BLaER1 (cell line): ENCODE results near the gene EEF1AKMT4.

Experiments
- H3K27ac ChIP-seq: shearing (Covaris generic); formaldehyde crosslinking; 2 replicates; pipeline ENCODE4 v1.8.1; 2022
- H3K27me3 ChIP-seq: shearing (Covaris generic); formaldehyde crosslinking; 2 replicates; pipeline ENCODE4 v1.8.1; 2022
- H3K36me3 ChIP-seq: shearing (Covaris generic); formaldehyde crosslinking; 2 replicates; pipeline ENCODE4 v1.8.1; 2022
- H3K4me1 ChIP-seq: shearing (Covaris generic); formaldehyde crosslinking; 2 replicates; pipeline ENCODE4 v1.8.1; 2022
- H3K4me2 ChIP-seq: shearing (Covaris generic); formaldehyde crosslinking; 2 replicates; pipeline ENCODE4 v1.8.1; 2022
- H3K4me3 ChIP-seq: shearing (Covaris generic); formaldehyde crosslinking; 2 replicates; pipeline ENCODE4 v1.8.1; 2022
- H3K9ac ChIP-seq: shearing (Covaris generic); formaldehyde crosslinking; 2 replicates; pipeline ENCODE4 v1.8.1; 2022
- H3K9me3 ChIP-seq: shearing (Covaris generic); formaldehyde crosslinking; 2 replicates; pipeline ENCODE4 v1.8.1; 2022
- H4K20me1 ChIP-seq: shearing (Covaris generic); formaldehyde crosslinking; 2 replicates; pipeline ENCODE4 v1.8.1; 2022
- Cebpa-rat ChIP-seq: shearing (Covaris generic); IDR thresholded peaks from 2 replicates; pipeline ENCODE4 v1.8.1; 2022

EEF1AKMT4 gene

DNA sequence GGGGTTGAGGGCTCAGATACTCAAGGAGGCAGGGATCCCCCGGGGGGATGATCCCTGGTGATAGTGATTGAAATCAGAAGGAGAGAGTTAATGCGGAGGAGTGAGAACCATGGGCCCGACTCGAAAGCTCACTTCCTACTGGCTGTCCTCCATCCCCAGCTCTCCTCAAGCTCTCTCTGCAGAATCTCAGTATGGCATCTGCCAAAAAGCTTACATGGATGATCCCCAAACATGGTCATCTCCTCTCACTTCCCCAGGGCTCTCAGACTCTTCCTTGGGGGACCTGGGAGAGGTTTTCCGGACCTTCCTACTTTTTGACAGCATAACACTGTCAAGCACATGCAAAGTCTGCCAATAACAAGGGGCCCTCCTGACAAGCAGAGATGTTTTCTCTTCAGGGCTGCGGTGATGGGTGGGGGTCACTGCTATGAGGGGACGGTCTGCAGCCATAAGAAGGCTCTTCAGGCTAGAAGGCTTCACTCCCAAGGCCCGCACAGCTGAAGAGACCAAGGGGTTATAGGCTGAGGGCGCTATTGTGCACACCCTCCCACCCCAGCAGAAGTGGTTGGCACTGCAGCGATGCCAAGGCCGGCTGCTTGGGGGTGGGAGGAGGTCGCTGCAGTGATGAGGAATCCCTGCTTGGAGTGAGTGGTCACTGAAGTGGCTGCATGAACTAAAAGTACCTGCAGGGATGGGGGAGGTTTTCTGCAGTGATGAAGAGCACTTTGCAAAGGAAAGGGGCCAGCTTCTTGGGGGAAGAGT lies 20.9 kb upstream of the EEF1AKMT4 start:
- TF ChIP-seq Cebpa-rat = no peak
- no peak overlapping the region for H3K27ac ChIP-seq
- H4K20me1 ChIP-seq = peaks cover 34% of the 10 kb centered on the region
- no peaks in the 10 kb centered on the region for H3K9me3 ChIP-seq
- peaks cover 52% of the 10 kb centered on the region for H3K27me3 ChIP-seq
- H3K9ac ChIP-seq = no peak overlapping the region
- H3K36me3 ChIP-seq = no peaks in the 10 kb centered on the region
- H3K4me1 ChIP-seq = peaks cover 42% of the 10 kb centered on the region
- H3K4me2 ChIP-seq = peak overlapping the region; percentile 100
- H3K4me3 ChIP-seq = no peak overlapping the region; the same call in 1 of the 2 replicates

DNA sequence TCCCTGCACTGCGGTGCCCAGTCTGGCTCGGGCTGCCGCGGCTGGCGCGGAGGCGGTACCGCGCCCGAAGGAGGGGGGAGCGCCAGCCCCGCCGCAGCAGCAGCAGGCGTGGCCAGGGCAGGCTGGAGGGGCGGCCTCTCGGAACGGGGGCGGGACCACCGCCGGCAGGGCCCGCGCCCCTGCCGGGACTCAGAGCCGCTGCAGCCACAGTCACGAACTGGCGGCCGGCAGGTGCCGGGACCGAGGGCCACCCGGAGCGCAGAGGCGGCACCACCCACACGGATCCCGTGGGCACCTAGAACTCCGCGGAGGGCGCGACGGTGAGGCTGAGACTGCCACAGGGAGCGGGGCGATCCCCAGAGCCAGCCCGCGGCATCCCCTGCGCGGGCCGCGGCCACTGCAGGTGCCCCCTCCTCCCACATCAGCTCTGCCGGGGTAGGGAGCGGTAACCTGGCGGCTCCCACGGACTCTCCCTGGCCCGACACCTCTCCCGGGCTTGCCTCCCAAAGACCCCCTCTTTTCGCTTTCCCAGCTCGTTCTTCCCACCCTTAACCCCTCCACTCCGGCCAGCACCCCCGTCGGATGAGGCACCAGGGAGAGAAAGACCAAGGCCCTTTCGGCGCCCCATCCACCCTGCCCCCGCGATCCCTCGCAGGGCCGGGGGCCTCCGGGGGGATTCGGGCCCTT lies 19.9 kb upstream of the EEF1AKMT4 start, which contains the start of gene VWA5B2:
Gene VWA5B2 (plus strand): TSS at position 192 of the 687 bp plus-strand sequence. CDS start 944 bp downstream, outside the sequence.
- no peak for TF ChIP-seq Cebpa-rat
- H3K9ac ChIP-seq = peak within 1 kb of the TSS; percentile 63
- H3K4me1 ChIP-seq = peaks cover 52% of the 10 kb centered on the region
- H3K9me3 ChIP-seq = no peaks in the 10 kb centered on the region
- peaks cover 52% of the 10 kb centered on the region for H3K27me3 ChIP-seq
- no peak within 1 kb of the TSS for H3K27ac ChIP-seq
- H4K20me1 ChIP-seq = peaks cover 34% of the 10 kb centered on the region
- no peaks in the 10 kb centered on the region for H3K36me3 ChIP-seq
- H3K4me2 ChIP-seq = peak within 1 kb of the TSS; percentile 100
- peak within 1 kb of the TSS; percentile 80 for H3K4me3 ChIP-seq

DNA sequence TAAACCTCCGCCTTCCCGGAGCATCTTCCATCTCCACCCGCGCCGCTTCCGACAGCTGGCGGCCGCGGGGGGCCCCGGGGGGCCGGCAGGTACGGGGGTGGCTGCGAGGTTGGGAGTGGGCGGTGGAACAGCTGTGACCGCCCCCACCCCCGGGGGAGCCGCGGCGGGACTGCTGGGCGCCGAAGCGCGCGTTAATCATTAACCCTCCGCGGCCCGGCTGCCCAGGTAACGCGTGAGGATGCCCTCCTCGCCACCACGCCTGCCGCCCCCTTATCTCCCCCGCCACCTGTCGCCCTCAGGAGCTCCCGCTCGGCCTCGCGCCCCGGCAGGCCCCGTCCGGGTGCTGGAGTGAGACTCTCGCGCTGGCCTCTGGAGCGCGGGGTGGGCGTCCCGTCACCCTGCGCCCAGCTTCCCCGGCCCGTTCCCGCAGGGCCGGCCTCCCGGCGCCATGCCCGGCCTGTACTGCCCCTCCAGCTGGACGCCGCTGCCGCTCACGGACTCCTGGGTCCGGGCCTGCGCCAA lies 19.3 kb upstream of the EEF1AKMT4 start:
- Histone ChIP-seq H3K27me3 (peaks cover 52% of the 10 kb centered on the region), H3K9ac (peak overlapping the region; percentile 63), H3K4me2 (peak overlapping the region; percentile 100), H3K4me3 (peak overlapping the region; percentile 80), H3K27ac (no peak overlapping the region), H3K4me1 (peaks cover 58% of the 10 kb centered on the region), H3K9me3 (no peaks in the 10 kb centered on the region), H4K20me1 (peaks cover 34% of the 10 kb centered on the region), H3K36me3 (no peaks in the 10 kb centered on the region)
- TF ChIP-seq Cebpa-rat = no peak

DNA sequence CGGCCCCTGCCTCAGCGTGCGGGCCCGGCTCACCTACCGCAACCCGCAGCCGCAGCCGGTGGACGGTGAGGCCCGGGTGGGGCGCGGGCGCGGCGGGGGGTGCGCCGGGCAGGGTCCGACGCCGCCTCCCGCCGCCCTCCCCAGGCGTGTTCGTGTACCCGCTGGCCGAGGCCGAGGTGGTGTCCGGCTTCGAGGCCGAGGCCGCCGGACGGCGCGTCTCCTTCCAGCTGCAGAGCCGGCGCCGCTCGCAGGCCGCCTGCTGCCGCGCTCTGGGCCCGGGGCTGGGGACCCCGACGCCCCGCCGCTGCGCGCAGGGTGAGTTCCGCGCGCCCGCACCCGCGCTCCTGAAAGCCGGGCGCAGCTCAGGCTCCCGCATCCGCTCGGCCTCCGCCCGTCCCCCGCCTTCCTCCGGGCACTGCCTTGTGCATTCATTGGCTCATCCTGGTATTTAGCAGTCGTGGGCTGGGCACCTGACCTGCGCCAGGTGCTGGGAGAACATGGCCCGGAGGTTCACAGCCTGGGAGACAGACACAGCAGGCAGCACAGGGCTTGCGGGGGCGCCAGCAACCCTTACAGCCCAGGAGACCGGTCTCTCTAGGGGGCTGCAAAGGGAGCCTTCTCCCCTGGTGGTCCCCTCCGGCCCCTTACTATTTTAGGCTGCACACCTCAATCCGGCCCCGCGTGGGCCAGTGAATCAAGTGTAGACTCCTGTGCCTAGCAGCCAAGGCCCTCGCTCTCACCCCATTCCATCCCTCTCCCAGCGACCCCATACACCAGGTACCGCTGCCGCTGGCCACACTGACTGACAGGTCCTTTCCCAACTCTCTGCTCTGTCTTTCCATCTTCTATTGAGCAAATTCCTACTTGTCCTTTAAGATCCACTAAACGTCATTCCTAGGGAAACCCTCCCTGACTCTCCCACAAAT lies 18.6 kb upstream of the EEF1AKMT4 start:
- Histone ChIP-seq H4K20me1 (peaks cover 34% of the 10 kb centered on the region), H3K4me2 (peak overlapping the region; percentile 100), H3K9me3 (no peaks in the 10 kb centered on the region), H3K9ac (peak overlapping the region; percentile 63; the same call in 1 of the 2 replicates), H3K4me1 (peaks cover 66% of the 10 kb centered on the region), H3K36me3 (no peaks in the 10 kb centered on the region), H3K4me3 (peak overlapping the region; percentile 80), H3K27me3 (peaks cover 52% of the 10 kb centered on the region), H3K27ac (no peak overlapping the region)
- TF ChIP-seq Cebpa-rat = no peak

DNA sequence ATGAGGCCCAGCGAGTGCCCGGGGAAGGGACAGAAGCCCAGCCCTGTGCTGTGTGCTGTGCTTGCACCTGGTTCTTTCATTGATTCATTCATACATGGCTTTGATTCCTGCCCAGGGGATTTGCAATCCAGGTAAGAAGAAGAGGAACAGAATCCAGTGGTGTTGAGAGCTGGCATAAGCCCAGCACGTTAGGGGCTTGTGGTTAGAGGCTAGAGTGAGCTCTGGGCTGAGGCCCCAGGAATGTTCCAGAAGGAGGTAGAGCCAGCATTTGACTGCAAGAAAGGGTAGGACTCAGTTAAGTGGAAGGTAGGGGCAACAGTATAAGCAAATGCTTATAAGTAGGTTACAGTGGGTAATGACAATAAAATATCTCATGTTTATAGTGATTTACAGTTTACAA lies 17.8 kb upstream of the EEF1AKMT4 start:
- TF ChIP-seq Cebpa-rat = no peak
- Histone ChIP-seq H3K4me2 (peak overlapping the region; percentile 100; the same call in 1 of the 2 replicates), H3K4me1 (peaks cover 74% of the 10 kb centered on the region), H3K9ac (no peak overlapping the region), H3K27me3 (peaks cover 52% of the 10 kb centered on the region), H3K36me3 (no peaks in the 10 kb centered on the region), H3K27ac (no peak overlapping the region), H3K9me3 (no peaks in the 10 kb centered on the region), H3K4me3 (no peak overlapping the region), H4K20me1 (peaks cover 34% of the 10 kb centered on the region)

DNA sequence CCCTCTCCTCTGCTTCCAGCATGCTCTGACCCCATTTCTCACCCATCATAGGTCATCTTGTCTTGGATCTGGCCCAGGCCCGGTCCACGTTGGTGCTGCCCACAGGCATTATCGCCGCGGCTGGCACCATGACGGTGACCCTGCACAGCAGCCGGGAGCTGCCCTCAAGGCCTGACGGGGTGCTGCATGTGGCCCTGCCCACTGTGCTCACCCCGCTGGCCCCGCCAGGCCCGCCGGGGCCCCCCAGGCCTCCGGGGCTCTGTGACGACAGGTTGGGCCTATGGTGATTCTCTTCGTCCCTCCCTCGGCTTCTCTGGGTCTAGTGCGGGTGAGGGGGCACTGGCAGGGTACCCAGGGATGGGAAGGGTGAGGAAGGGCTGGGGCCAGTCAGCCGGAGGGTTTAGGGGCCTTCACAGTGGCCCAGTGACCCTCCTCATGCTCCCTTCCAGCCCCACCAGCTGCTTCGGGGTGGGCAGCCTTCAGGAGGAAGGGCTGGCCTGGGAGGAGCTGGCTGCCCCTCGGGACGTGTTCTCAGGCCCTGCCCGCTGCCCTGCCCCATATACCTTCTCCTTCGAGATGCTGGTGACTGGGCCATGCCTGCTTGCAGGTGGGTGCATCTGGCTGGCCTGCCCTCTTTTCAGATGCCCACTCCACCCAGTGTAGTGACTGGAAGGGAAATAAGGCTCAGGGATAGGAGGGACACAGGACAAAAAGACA lies 16.2 kb upstream of the EEF1AKMT4 start:
- Histone ChIP-seq H3K27me3 (peaks cover 45% of the 10 kb centered on the region), H4K20me1 (peaks cover 28% of the 10 kb centered on the region), H3K4me1 (peaks cover 90% of the 10 kb centered on the region), H3K4me2 (peak overlapping the region; percentile 97), H3K36me3 (no peaks in the 10 kb centered on the region), H3K4me3 (no peak overlapping the region), H3K27ac (peak overlapping the region; percentile 90; the same call in 1 of the 2 replicates), H3K9ac (0 out of 2 replicates have a peak overlapping the region, but pooled peaks have one; percentile 17), H3K9me3 (no peaks in the 10 kb centered on the region)
- no peak for TF ChIP-seq Cebpa-rat

DNA sequence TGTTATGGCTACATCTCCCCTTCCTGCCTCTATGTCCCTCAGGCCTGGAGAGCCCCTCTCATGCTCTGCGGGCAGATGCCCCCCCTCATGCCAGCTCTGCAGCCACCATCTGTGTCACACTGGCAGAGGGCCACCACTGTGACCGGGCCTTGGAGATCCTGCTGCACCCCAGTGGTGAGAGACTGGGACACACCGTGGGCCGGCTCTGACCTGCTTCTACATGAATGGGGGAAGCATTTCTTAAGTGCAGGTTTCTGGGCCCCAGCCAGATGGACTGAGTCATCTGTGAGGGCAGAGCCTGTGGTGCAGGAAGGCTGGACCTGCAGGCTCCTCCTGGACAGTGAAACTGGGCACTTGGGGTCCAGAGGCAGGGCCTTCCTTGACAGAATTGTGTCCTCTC lies 15.2 kb upstream of the EEF1AKMT4 start:
- peak overlapping the region; percentile 97 for H3K4me2 ChIP-seq
- peak overlapping the region; percentile 39; the same call in 1 of the 2 replicates for H3K4me3 ChIP-seq
- H3K27ac ChIP-seq = peak overlapping the region; percentile 90
- H3K4me1 ChIP-seq = peaks cover 90% of the 10 kb centered on the region
- H3K9ac ChIP-seq = peak overlapping the region; percentile 61
- no peak for TF ChIP-seq Cebpa-rat
- H4K20me1 ChIP-seq = peaks cover 25% of the 10 kb centered on the region
- no peaks in the 10 kb centered on the region for H3K36me3 ChIP-seq
- no peaks in the 10 kb centered on the region for H3K9me3 ChIP-seq
- peaks cover 35% of the 10 kb centered on the region for H3K27me3 ChIP-seq

DNA sequence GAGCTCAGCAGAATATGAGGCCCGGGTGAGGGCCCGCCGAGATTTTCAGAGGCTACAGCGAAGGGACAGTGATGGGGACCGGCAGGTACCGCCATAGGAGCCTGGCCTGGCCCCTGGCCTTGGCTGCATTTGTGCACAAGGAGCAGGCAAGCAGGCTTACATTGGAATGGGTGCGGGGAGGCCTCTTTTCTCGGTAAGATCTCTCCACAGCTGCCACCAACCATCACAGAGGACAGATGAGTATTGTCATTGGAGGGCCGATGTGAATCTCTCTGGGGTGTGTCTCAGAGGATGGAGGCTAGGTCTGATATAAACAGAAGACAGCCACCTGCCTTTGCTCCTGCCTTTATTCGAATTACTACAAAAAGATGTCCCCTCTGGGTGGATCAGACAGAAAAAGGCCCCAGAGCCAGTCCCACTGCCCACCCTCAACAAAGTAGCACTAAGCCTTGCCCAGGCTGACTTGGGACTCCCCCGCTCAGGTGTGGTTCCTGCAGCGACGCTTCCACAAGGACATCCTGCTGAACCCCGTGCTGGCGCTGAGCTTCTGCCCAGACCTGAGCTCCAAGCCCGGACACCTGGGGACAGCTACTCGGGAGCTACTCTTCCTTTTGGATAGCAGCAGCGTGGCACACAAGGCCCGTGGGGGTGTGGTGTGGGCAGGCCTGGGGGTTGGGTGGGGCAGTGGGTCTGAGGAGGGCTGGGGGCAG lies 14.6 kb upstream of the EEF1AKMT4 start:
- no peak for TF ChIP-seq Cebpa-rat
- Histone ChIP-seq H3K27me3 (peaks cover 29% of the 10 kb centered on the region), H3K27ac (peak overlapping the region; percentile 90), H3K4me2 (peak overlapping the region; percentile 97), H4K20me1 (peaks cover 27% of the 10 kb centered on the region), H3K4me3 (peak overlapping the region; percentile 39; the same call in 1 of the 2 replicates), H3K9me3 (no peaks in the 10 kb centered on the region), H3K9ac (peak overlapping the region; percentile 61), H3K36me3 (no peaks in the 10 kb centered on the region), H3K4me1 (peaks cover 88% of the 10 kb centered on the region)
